HepG2 (cell line): ENCODE measurements around the gene DYNC2H1. TPM values are rescaled to one million over a fixed set of nuclear protein-coding genes. Genes with fewer than 3 reads are reported as not detected.

ENCODE experiments used
- ATAC-seq: fragments of 200-7000 bp; cut with Tn5 transposase; 3 replicates; pipeline ENCODE4 v1.9.1; 2020; ENCODE audit warnings: mild to moderate bottlenecking, moderate library complexity
- BruUV-seq: library from RNA; stranded (reverse); fragments of 400-500 nt; replicated peaks from 2 replicates; lab custom pipeline; 2021; lab: Mats Ljungman, UMichigan
- CTCF ChIA-PET: fragments of 300-600 bp; formaldehyde crosslinking; extraction: SDS; loops from one replicate; lab custom pipeline; 2021; ENCODE audit warnings: low total read pairs, inconsistent platforms, low intra/inter-chr PET ratio; lab: Yijun Ruan, JAX
- POLR2A ChIA-PET: fragments of 350-600 bp; sonication (Branson Sonifier 250); formaldehyde crosslinking; loops from one replicate; lab custom pipeline; 2020; ENCODE audit warnings: antibody characterized with exemption, inconsistent platforms; lab: Yijun Ruan, JAX
- DNase-seq: peaks from one replicate; pipeline ENCODE4 v3.0.0-alpha.2; 2015; ENCODE audit warnings: low spot score
- FAIRE-seq: peaks from 3 replicates; lab custom pipeline; 2011; peaks lifted over from hg19 to GRCh38; lab: Jason Lieb, UNC
- H2AFZ ChIP-seq: one replicate; pipeline ENCODE4 v1.6.1; 2011; ENCODE audit warnings: low read length, inconsistent platforms
- H3K27ac ChIP-seq: fragments of 300-600 bp; 3 replicates; pipeline ENCODE4 v1.8.0; 2011; ENCODE audit warnings: mixed run types, mild to moderate bottlenecking, mixed read lengths, low read length, inconsistent platforms; ENCODE audit not compliant: insufficient read depth; ENCODE audit errors: extremely low read length
- H3K27me3 ChIP-seq, 2 experiments: fragments of 200-600 bp in 1 of 2; 2 replicates in 1 of 2; 3 replicates in 1 of 2; pipeline versions ENCODE4 v1.6.0 to v1.8.0; 2011; ENCODE audit warnings: low read length in 2 of 2, mild to moderate bottlenecking in 2 of 2, moderate library complexity in 2 of 2, inconsistent platforms in 1 of 2; ENCODE audit not compliant: insufficient read depth in 2 of 2, control insufficient read depth in 1 of 2
- H3K36me3 ChIP-seq, 2 experiments: fragments of 200-600 bp in 1 of 2; replicated peaks in 1 of 2; 2 replicates in 1 of 2; 3 replicates in 1 of 2; pipeline versions ENCODE4 v1.5.1 to v1.8.0; 2011; ENCODE audit warnings: low read length in 2 of 2, inconsistent platforms in 1 of 2; ENCODE audit not compliant: insufficient read depth in 2 of 2, control insufficient read depth in 1 of 2
- H3K4me1 ChIP-seq: 2 replicates; pipeline ENCODE4 v1.5.1; 2012; ENCODE audit warnings: low read length, inconsistent platforms; ENCODE audit not compliant: insufficient read depth
- H3K4me2 ChIP-seq: 2 replicates; pipeline ENCODE4 v1.6.0; 2011; ENCODE audit warnings: low read depth, low read length, inconsistent platforms
- H3K4me3 ChIP-seq, 3 experiments: fragments of 200-600 bp in 1 of 3; sonication (generic), shearing (Covaris generic) in 1 of 3; replicated peaks in 1 of 3; 2 replicates each; pipeline ENCODE4 v1.5.1; 2011 to 2016; ENCODE audit warnings: low read length in 3 of 3, inconsistent platforms in 2 of 3, low read depth in 2 of 3, mild to moderate bottlenecking in 2 of 3, control low read depth in 1 of 3, mixed read lengths in 1 of 3; ENCODE audit not compliant: insufficient read depth in 1 of 3
- H3K79me2 ChIP-seq: one replicate; pipeline ENCODE4 v1.6.1; 2011; ENCODE audit warnings: low read length, inconsistent platforms; ENCODE audit not compliant: insufficient read depth
- H3K9ac ChIP-seq: 2 replicates; pipeline ENCODE4 v1.6.0; 2011; ENCODE audit warnings: mild to moderate bottlenecking, low read depth, low read length, inconsistent platforms; ENCODE audit not compliant: insufficient read depth
- H3K9me3 ChIP-seq: 2 replicates; pipeline ENCODE4 v1.5.1; 2012; ENCODE audit warnings: mild to moderate bottlenecking, low read length
- H4K20me1 ChIP-seq: 2 replicates; pipeline ENCODE4 v1.6.0; 2011; ENCODE audit warnings: inconsistent platforms, mild to moderate bottlenecking, low read length, moderate library complexity; ENCODE audit not compliant: insufficient read depth
- EHMT2 ChIP-seq: fragments of 200-600 bp; sonication (generic); IDR thresholded peaks from 2 replicates; pipeline ENCODE4 v1.7.0; 2017; ENCODE audit warnings: antibody characterized with exemption, low read depth, low read length, borderline replicate concordance
- FOXA1 ChIP-seq, 2 experiments: fragments of 450-650 bp in 1 of 2; sonication (generic) in 1 of 2; formaldehyde crosslinking in 1 of 2; IDR thresholded peaks; 2 replicates each; pipeline versions ENCODE4 v1.4.0 to v1.6.1; 2016 to 2020; ENCODE audit warnings: missing genetic modification reagents in 1 of 2
- HIC2 ChIP-seq: sonication (generic); formaldehyde crosslinking; IDR thresholded peaks from 2 replicates; pipeline ENCODE4 v1.9.0; 2022; ENCODE audit warnings: low read depth, missing genetic modification reagents
- HMGXB4 ChIP-seq, 2 experiments: sonication (generic) in 1 of 2; formaldehyde crosslinking in 1 of 2; IDR thresholded peaks; 2 replicates each; pipeline versions ENCODE4 v1.4.0 to v1.6.1; 2018 to 2020; ENCODE audit warnings: missing genetic modification reagents in 2 of 2, borderline replicate concordance in 1 of 2, low read depth in 1 of 2, mild to moderate bottlenecking in 1 of 2, missing biosample characterization in 1 of 2
- KMT2B ChIP-seq: IDR thresholded peaks from 2 replicates; pipeline ENCODE4 v1.6.1; 2016; ENCODE audit warnings: missing genetic modification reagents, missing compliant biosample characterization
- TBP ChIP-seq: sonication (generic); formaldehyde crosslinking; IDR thresholded peaks from 2 replicates; pipeline ENCODE4 v1.5.0; 2020; ENCODE audit warnings: missing genetic modification reagents
- ZBTB8A ChIP-seq: sonication (generic); formaldehyde crosslinking; IDR thresholded peaks from 2 replicates; pipeline ENCODE4 v1.4.0; 2020; ENCODE audit warnings: mild to moderate bottlenecking, low read depth, missing genetic modification reagents, borderline replicate concordance
- ZNF335 ChIP-seq: sonication (generic); formaldehyde crosslinking; IDR thresholded peaks from 2 replicates; pipeline ENCODE4 v1.4.0; 2020; ENCODE audit warnings: missing genetic modification reagents
- ZNF407 ChIP-seq: sonication (generic); formaldehyde crosslinking; IDR thresholded peaks from one replicate; pipeline ENCODE4 v1.5.1; 2020; ENCODE audit warnings: mild to moderate bottlenecking, missing genetic modification reagents; ENCODE audit errors: not compliant biosample characterization
- ZNF781 ChIP-seq: sonication (generic); formaldehyde crosslinking; IDR thresholded peaks from 2 replicates; pipeline ENCODE4 v1.5.1; 2020; ENCODE audit warnings: borderline replicate concordance, mild to moderate bottlenecking, missing genetic modification reagents; ENCODE audit errors: not compliant biosample characterization
- WGBS: methylation state at CpG from one replicate; pipeline ENCODE4 v1.1.6; 2017; ENCODE audit warnings: low lambda C conversion rate; 5-methylcytosine and 5-hydroxymethylcytosine counted together
- in situ Hi-C: cut with HindIII; loops from 2 replicates; pipeline ENCODE4 v1.10.0; 2017; ENCODE audit warnings: low pct_unique_long_range_greater_than_20kb; ENCODE audit not compliant: extremely low pct_ligation_motif_present
- intact Hi-C: fragments of 100-400 bp; cut with micrococcal nuclease; formaldehyde crosslinking; loops from one replicate; pipeline ENCODE4 v1.10.0; 2022; ENCODE audit not compliant: unreplicated experiment
- polyA plus RNA-seq, 8 experiments: library from polyadenylated mRNA; depleted of rRNA in 3 of 8; stranded (reverse) in 7 of 8; unstranded in 1 of 8; fragments of >200 nt; fragmentation: Illumina TruSeq in 4 of 8; extraction: Trizol in 4 of 8; gene quantifications; 2 replicates each; pipeline versions ENCODE4 v1.2.1 to v1.2.3, GENCODE V29; 2011 to 2016; ENCODE audit warnings: low read depth in 4 of 8, missing spikeins in 1 of 8, mixed read lengths in 1 of 8; ENCODE audit not compliant: insufficient read depth in 1 of 8
- total RNA-seq, 5 experiments: library from RNA; depleted of rRNA; stranded (reverse); fragments of >200 nt; fragmentation: Illumina TruSeq; extraction: Trizol; gene quantifications; 2 replicates each; pipeline ENCODE4 v1.2.3, GENCODE V29; 2016; ENCODE audit warnings: low read depth in 1 of 5

The DYNC2H1 gene
- total and polyA plus RNA-seq, 2 of the 13 experiments (the other 11 are each of a cell fraction or from before 2014, with no cell fraction given), result 0.49 to 0.66 TPM

- ChIA-PET POLR2A (no interaction called here), CTCF (no interaction called here)
- no peaks in the 10 kb centered on the region for H3K36me3 ChIP-seq
- FAIRE-seq (no peak), DNase-seq (no peak), ATAC-seq (no peak)
- no peak overlapping the region for H3K4me3 ChIP-seq
- H3K4me1 ChIP-seq, result no peaks in the 10 kb centered on the region
- no peaks in the 10 kb centered on the region for H4K20me1 ChIP-seq
- H3K79me2 ChIP-seq, result no peaks in the 10 kb centered on the region
- H3K4me2 ChIP-seq, result no peak overlapping the region
- in situ Hi-C loops (no loop called here), intact Hi-C loops (no loop called here)
- 0% methylated on average over 3 of the region's 3 CpGs for WGBS
- BruUV-seq, result no TSS peak
- no peaks in the 10 kb centered on the region for H3K27me3 ChIP-seq
- H3K9ac ChIP-seq, result no peak overlapping the region
- H3K9me3 ChIP-seq, result no peaks in the 10 kb centered on the region
- H3K27ac ChIP-seq, result no peak overlapping the region
- H2AFZ ChIP-seq, result no peak overlapping the region
- no peak for TF ChIP-seq TBP (CRISPR knock-in tag)
- no peak for TF ChIP-seq FOXA1 (IDR thresholded peaks at IDR 0.05)
- TF ChIP-seq FOXA1 (CRISPR knock-in tag; IDR thresholded peaks at IDR 0.05), result no peak
- no peak for TF ChIP-seq HIC2 (CRISPR knock-in tag)
- TF ChIP-seq EHMT2, result no peak
- no peak for TF ChIP-seq ZNF335 (CRISPR knock-in tag)
- no peak for TF ChIP-seq ZNF407 (CRISPR knock-in tag)
- no peak for TF ChIP-seq ZNF781
- TF ChIP-seq HMGXB4 (CRISPR knock-in tag; IDR thresholded peaks at IDR 0.05; ENCODE audit: borderline replicate concordance in 1 of 2, low read depth in 1 of 2), result no peak
- TF ChIP-seq ZBTB8A (CRISPR knock-in tag), result no peak
- TF ChIP-seq KMT2B (CRISPR knock-in tag), result no peak
Observed at GRCh38 chr11:103436131-103436770, 327.0 kb downstream of the DYNC2H1 start.
